ENCODE data around the gene AMD1.

The AMD1 gene

GRCh38 chr6:110938171-110938570 is 63.6 kb downstream of the AMD1 start:
- TF ChIP-seq POLR2A (IDR thresholded peaks at IDR 0.05; ENCODE audit: extremely low read depth, insufficient read length): no peak
- TF ChIP-seq MYC (IDR thresholded peaks at IDR 0.05; ENCODE audit: low read depth, low read length): no peak
- H3K4me3 ChIP-seq (ENCODE audit: low read depth, low read length): no peak overlapping the region
- DNase-seq (ENCODE audit: low read depth): peak; percentile 46

GRCh38 chr6:110939429-110940200 is 65.0 kb downstream of the AMD1 start:
- no peak overlapping the region for H3K4me3 ChIP-seq (ENCODE audit: low read depth, low read length)
- no peak for TF ChIP-seq MAX (IDR thresholded peaks at IDR 0.05; ENCODE audit: low read depth, low read length)
- TF ChIP-seq CTCF (IDR thresholded peaks at IDR 0.05; ENCODE audit: low read depth, low read length): no peak
- no peak for TF ChIP-seq MYC (IDR thresholded peaks at IDR 0.05; ENCODE audit: low read depth, low read length)
- no peak for TF ChIP-seq POLR2A (IDR thresholded peaks at IDR 0.05; ENCODE audit: extremely low read depth, insufficient read length)
- no peak for DNase-seq (ENCODE audit: low read depth)

- peak; percentile 82 for DNase-seq (ENCODE audit: low read depth)
- TF ChIP-seq MAX (IDR thresholded peaks at IDR 0.05; ENCODE audit: low read depth, low read length) (no peak), MYC (IDR thresholded peaks at IDR 0.05; ENCODE audit: low read depth, low read length) (no peak), POLR2A (IDR thresholded peaks at IDR 0.05; ENCODE audit: extremely low read depth, insufficient read length) (no peak), CTCF (IDR thresholded peaks at IDR 0.05; ENCODE audit: low read depth, low read length) (no peak)
- no peak overlapping the region for H3K4me3 ChIP-seq (ENCODE audit: low read depth, low read length)
Observed at GRCh38 chr6:110944681-110945151, 70.1 kb downstream of the AMD1 start.

Measured in NB4 (cell line).